Fibroblast of the aortic adventitia (primary cell): Measurements from ENCODE around the gene AP4E1. TPM values are rescaled to one million over a fixed set of nuclear protein-coding genes. Genes with fewer than 3 reads are reported as not detected.

ENCODE experiments used
- DNase-seq: peaks from one replicate; pipeline ENCODE4 v3.0.0-alpha.2; 2010; ENCODE audit warnings: low read depth
- H3K4me3 ChIP-seq: 2 replicates; pipeline ENCODE4 v1.5.1; 2011; ENCODE audit warnings: low read depth, mild to moderate bottlenecking, control low read depth, low read length, moderate library complexity
- total RNA-seq: library from RNA; depleted of rRNA; stranded (reverse); fragments of >200 nt; gene quantifications from 2 replicates; pipeline ENCODE4 v1.2.3, GENCODE V29; 2012; ENCODE audit warnings: low replicate concordance
- TF ChIP-seq, protein P1 (sequence below): IDR thresholded peaks from 2 replicates; pipeline ENCODE4 v1.5.1; 2011; ENCODE audit warnings: mild to moderate bottlenecking, low read length, control low read depth, inconsistent platforms; ENCODE audit not compliant: insufficient read depth

Gene AP4E1
- total RNA-seq, 1 donor: 17.1 TPM

DNA sequence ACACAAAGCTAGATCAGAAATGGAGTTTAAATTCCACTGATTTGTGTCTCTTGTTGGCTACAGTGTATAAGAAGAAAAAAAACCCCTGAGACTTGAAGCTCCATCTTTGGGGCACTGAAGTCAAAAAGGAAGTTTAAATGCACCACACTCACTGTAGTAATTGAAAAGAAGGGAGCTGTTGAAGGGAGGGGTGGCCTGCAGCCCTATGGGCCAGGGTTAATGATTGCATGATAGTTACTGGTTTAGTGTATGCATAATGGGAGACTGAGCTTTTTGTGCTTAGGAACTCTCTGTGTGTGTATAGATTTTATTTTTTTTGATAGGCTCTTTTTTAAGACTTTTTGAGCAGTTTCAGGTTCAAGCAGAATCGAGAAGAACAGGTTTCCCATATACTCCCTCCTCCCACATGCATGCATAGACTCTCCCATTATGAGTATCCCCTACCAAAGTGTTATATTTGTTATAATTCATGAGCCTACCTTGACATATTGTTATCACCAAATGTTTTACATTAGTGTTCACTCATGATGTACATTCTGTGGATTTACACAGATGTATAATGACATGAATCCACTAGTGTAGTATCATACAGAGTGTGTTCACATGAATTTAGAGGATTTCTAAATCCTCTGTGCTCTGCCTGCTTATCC, 98.0 kb downstream of the AP4E1 start:
- TF ChIP-seq, protein P1, sequence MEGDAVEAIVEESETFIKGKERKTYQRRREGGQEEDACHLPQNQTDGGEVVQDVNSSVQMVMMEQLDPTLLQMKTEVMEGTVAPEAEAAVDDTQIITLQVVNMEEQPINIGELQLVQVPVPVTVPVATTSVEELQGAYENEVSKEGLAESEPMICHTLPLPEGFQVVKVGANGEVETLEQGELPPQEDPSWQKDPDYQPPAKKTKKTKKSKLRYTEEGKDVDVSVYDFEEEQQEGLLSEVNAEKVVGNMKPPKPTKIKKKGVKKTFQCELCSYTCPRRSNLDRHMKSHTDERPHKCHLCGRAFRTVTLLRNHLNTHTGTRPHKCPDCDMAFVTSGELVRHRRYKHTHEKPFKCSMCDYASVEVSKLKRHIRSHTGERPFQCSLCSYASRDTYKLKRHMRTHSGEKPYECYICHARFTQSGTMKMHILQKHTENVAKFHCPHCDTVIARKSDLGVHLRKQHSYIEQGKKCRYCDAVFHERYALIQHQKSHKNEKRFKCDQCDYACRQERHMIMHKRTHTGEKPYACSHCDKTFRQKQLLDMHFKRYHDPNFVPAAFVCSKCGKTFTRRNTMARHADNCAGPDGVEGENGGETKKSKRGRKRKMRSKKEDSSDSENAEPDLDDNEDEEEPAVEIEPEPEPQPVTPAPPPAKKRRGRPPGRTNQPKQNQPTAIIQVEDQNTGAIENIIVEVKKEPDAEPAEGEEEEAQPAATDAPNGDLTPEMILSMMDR: no peak
- no peak for DNase-seq

DNA sequence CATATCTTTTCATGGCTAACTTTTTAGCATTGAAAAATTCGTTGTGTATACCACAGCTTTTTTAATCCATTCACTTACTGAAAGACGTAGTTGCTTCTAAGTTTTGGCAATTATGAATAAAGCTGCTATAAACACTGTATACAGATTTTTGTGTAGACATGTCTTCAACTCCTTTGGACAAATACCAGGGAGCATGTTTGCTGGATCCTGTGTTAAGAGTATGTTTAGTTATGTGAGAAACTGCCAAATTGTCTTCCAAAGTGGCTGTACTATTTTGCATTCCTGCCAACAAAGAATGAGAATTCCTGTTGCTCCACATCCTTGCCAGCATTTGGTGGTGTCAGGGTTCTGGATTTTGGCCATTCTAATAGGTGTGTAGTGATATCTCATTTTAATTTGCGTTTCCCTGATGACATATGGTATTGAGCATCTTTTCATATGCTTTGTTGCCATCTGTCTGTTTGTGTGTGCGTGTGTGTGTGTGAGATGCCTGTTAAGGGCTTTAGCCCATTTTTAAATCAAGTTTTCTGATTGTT, 98.7 kb downstream of the AP4E1 start:
- TF ChIP-seq, protein P1: no peak
- no peak for DNase-seq
- H3K4me3 ChIP-seq: no peak overlapping the region

More for the DNA sequence above, 98.0 kb downstream of the AP4E1 start:
- no peak overlapping the region for H3K4me3 ChIP-seq

DNA sequence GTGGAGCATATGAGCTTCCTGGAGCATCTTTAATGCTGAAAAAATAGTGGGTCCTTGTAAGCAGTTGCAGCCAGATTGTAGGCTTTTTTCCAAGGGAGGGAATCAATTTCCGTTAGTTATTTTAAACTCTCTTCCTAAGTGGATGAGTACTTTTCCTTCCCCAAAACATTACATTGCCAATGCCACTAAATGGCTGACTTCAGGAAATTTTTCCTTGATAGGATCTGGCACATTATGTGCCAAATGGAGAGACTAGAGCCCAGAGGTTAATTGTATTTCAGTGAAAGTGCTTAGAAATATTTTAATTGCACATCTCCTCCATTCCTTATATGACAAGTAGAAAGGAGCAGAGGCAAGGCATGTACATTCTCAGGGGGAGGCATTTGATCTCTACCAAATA, 102.7 kb downstream of the AP4E1 start:
- TF ChIP-seq, protein P1: no peak
- DNase-seq: no peak
- H3K4me3 ChIP-seq: no peak overlapping the region

DNA sequence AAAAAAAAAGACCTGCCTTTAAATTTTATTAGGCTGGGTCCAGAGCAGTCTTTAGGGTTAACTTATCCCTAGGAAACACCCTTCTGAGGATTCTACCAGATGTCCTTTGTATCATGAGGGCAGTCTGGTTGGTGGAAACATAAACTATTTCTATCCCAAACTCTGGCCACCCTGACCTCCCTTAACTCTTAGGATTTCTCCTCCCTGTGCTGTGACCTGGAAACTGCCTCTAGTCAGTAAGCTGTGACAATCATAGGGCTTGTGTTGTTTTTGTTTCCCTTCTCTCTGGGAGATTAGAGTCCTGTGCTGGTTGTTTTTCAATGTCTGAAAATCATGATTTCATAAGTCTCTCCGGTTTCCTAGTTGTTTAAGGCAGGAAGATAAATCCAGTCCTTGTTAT, 108.1 kb downstream of the AP4E1 start:
- TF ChIP-seq, protein P1: no peak
- DNase-seq: no peak
- H3K4me3 ChIP-seq: no peak overlapping the region

DNA sequence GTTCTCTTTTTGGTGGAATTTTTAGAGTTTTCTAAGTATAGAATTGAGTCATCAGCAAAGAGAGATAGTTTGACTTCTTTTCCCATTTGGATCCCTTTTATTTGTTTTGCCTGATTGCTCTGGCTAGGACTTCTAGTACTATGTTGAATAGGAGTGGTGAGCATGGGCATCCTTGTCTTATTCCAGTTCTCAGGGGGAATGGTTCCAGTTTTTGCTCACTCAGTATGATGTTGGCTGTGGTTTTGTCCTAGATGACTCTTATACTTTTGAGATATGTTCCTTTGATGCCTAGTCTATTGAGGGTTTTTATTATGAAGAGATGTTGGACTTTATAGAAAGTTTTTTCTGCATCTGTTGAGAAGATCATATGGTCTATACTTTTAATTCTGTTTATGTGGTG, 113.7 kb downstream of the AP4E1 start:
- H3K4me3 ChIP-seq: no peak overlapping the region
- TF ChIP-seq, protein P1: no peak
- peak; percentile 53 for DNase-seq

DNA sequence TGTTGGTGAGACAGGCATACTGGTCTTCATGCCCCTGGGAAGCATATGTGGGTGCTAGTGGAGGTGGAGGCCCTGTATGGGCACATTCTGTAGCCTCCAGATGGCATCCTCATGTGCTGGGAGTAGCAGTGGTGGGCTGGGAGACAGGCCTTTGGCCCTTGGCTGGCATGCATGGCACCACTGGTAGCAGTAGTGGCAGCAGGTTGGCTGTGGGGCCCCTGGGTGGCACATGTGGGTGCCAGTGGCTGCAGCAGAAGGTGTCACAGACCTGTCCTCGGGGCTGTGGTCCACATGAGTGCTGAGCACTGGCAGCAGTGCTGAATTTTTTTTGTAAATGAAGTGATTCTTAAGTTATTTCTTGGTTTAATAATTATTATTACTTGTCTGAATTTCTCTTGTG, 115.0 kb downstream of the AP4E1 start:
- no peak for DNase-seq
- TF ChIP-seq, protein P1: no peak
- no peak overlapping the region for H3K4me3 ChIP-seq
